Heart right ventricle (tissue), 16 donors: ENCODE measurements around the gene PRKAG1. TPM values are rescaled to one million over a fixed set of nuclear protein-coding genes. Genes with fewer than 3 reads are reported as not detected.

Experiments
- ATAC-seq, 8 donors: fragments of 200-7000 bp; cut with Tn5 transposase; one replicate each; pipeline ENCODE4 v1.9.1; 2020; ENCODE audit warnings: mild to moderate bottlenecking in 8 of 8, moderate library complexity in 8 of 8, moderate number of reproducible peaks in 1 of 8
- DNase-seq, 2 donors: peaks; one replicate each; pipeline ENCODE4 v3.0.0-alpha.2; 2020
- H3K27ac ChIP-seq, 10 donors: fragments of 200-600 bp; sonication (generic) in 2 of 10; one replicate each; pipeline versions ENCODE4 v1.5.0 to v1.8.0; 2020 to 2022; ENCODE audit warnings: mild to moderate bottlenecking in 3 of 10
- H3K27me3 ChIP-seq, 7 donors: fragments of 200-600 bp; one replicate each; pipeline ENCODE4 v1.8.0; 2021 to 2022; ENCODE audit warnings: mild to moderate bottlenecking in 2 of 7
- H3K36me3 ChIP-seq, 9 donors: fragments of 200-600 bp; sonication (generic) in 1 of 9; one replicate each; pipeline versions ENCODE4 v1.5.0 to v1.8.0; 2020 to 2022; ENCODE audit warnings: mild to moderate bottlenecking in 2 of 9
- H3K4me1 ChIP-seq, 9 donors: fragments of 200-600 bp; sonication (generic) in 1 of 9; one replicate each; pipeline versions ENCODE4 v1.5.0 to v1.8.0; 2020 to 2022; ENCODE audit warnings: mild to moderate bottlenecking in 4 of 9
- H3K4me3 ChIP-seq, 10 donors: fragments of 200-600 bp; sonication (generic) in 2 of 10; one replicate each; pipeline versions ENCODE4 v1.5.0 to v1.8.0; 2020 to 2022; ENCODE audit warnings: mild to moderate bottlenecking in 7 of 10, moderate library complexity in 2 of 10
- H3K9me3 ChIP-seq, 11 donors: fragments of 200-600 bp in 10 of 11; sonication (generic) in 2 of 11; one replicate each; pipeline versions ENCODE4 v1.5.0 to v1.8.0; 2013 to 2022; ENCODE audit warnings: mild to moderate bottlenecking in 2 of 11, control low read depth in 1 of 11, moderate library complexity in 1 of 11
- CTCF ChIP-seq, 9 donors: fragments of 200-600 bp; sonication (generic) in 2 of 9; IDR thresholded peaks; one replicate each; pipeline versions ENCODE4 v1.5.0 to v1.8.0; 2021 to 2022; ENCODE audit warnings: antibody characterized with exemption in 9 of 9, mild to moderate bottlenecking in 5 of 9, moderate library complexity in 1 of 9
- WGBS, 2 donors: extraction: QIAGEN DNeasy Blood & Tissue Kit; methylation state at CpG; one replicate each; pipeline ENCODE4 v1.1.7; 2013; ENCODE audit warnings: inconsistent platforms in 1 of 2; 5-methylcytosine and 5-hydroxymethylcytosine counted together
- intact Hi-C, 10 donors: fragments of 100-400 bp; cut with DNase I; formaldehyde crosslinking; loops; one replicate each; pipeline versions ENCODE4 v1.11.1 to v1.14.2; 2022
- polyA plus RNA-seq, 2 donors: library from polyadenylated mRNA; stranded (reverse); fragments of 200-250 nt; gene quantifications; one replicate each; pipeline ENCODE4 v1.2.3, GENCODE V29; 2013
- total RNA-seq, 10 donors: library from RNA; stranded (reverse); fragmentation: NEBNext Ultra II Directional in 3 of 10; extraction: Animal tissue kit (Norgen Biotek cat#: 25700) in 3 of 10; gene quantifications; one replicate each; pipeline versions ENCODE4 v1.2.1 to v1.2.4, GENCODE V29; 2021 to 2023
- donor health status: Arrhythmogenic right ventricular cardiomyopathy.
- donor health status: ischemic (EF 13 %, LVEDD 7.1; RV severe dilation, severe dysfunction).
- donor health status: healthy with polysubstance abuse.
- donor health status: DM: no; HTN: yes; CAD: no.
- donor health status: DM: no; HTN: no; CAD: no.
- donor health status: ischemic (EF 25% LVEDD 6.9; RV normal size, moderate dysfunction).
- donor health status: ischemic (EF 25% LVEDD 5.7; RV mildly dilated, moderate dysfunction).
- donor health status: healthy.
- donor health status: DM: yes; HTN: yes; CAD: no.
- donor health status: Ischemic cardiomyopathy.
- donor health status: ischemic (EF 35%, LVEDD 5.7; RV mildly dilated, moderate dysfunction).
- donor health status: nonischemic (EF 11% LVEDD 7.7; RV severe dilation, severe dysfunction).
- donor health status: DM: yes; HTN: yes; CAD: no.
- donor health status: PGD.
- donor health status: ischemic (EF 29% LVEDD 5.4; RV normal size, mild dysfunction).
- donor health status: nonischemic (EF 23%, LVEDD 6.1; RV moderate dilation, normal function).

Gene PRKAG1
- total and polyA plus RNA-seq, 12 donors = 71.0 to 110 (median 95.6) TPM

GRCh38 chr12:49032276-49032675, 13.7 kb upstream of the PRKAG1 start:
- no peak for ATAC-seq
- intact Hi-C loops = no loop called here

GRCh38 chr12:49031573-49032161, 13.1 kb upstream of the PRKAG1 start:
- peak overlapping the region in 1 of 10 donors; percentile 4 for H3K27ac ChIP-seq
- TF ChIP-seq CTCF (IDR thresholded peaks at IDR 0.05) = no peak
- no peak overlapping the region for H3K4me3 ChIP-seq
- H3K4me1 ChIP-seq = peaks cover 0 to 15% (median 0%) of the 10 kb centered on the region in 9 donors
- peaks cover 0 to 100% (median 78%) of the 10 kb centered on the region in 9 donors for H3K36me3 ChIP-seq
- intact Hi-C loops = no loop called here
- DNase-seq (peak in 1 of 2 donors; percentile 8), ATAC-seq (peak in 3 of 8 donors; percentile 2 to 13 (median 7))
- H3K9me3 ChIP-seq = no peaks in the 10 kb centered on the region
- 85 to 88% methylated on average over 8 of the region's 8 CpGs for WGBS, 2 donors
- no peaks in the 10 kb centered on the region for H3K27me3 ChIP-seq

More at GRCh38 chr12:49032276-49032675, 13.7 kb upstream of the PRKAG1 start:
- no peak overlapping the region for H3K27ac ChIP-seq
- peak in 1 of 2 donors; percentile 3 for DNase-seq
- no peaks in the 10 kb centered on the region for H3K27me3 ChIP-seq
- H3K36me3 ChIP-seq = peaks cover 0 to 100% (median 78%) of the 10 kb centered on the region in 9 donors
- peaks cover 0 to 15% (median 3%) of the 10 kb centered on the region in 9 donors for H3K4me1 ChIP-seq
- no peaks in the 10 kb centered on the region for H3K9me3 ChIP-seq
- WGBS, 2 donors = 79 to 88% methylated on average over 4 of the region's 4 CpGs
- no peak for TF ChIP-seq CTCF (IDR thresholded peaks at IDR 0.05)
- no peak overlapping the region for H3K4me3 ChIP-seq

- H3K9me3 ChIP-seq = no peaks in the 10 kb centered on the region
- H3K4me1 ChIP-seq = peaks cover 0 to 15% (median 0%) of the 10 kb centered on the region in 9 donors
- no peak overlapping the region for H3K27ac ChIP-seq
- WGBS, 2 donors = 95 to 96% methylated on average over 19 of the region's 19 CpGs
- TF ChIP-seq CTCF (IDR thresholded peaks at IDR 0.05) = no peak
- H3K27me3 ChIP-seq = no peaks in the 10 kb centered on the region
- no peak overlapping the region for H3K4me3 ChIP-seq
- peak in 1 of 8 donors; percentile 2 for ATAC-seq
- DNase-seq = no peak
- intact Hi-C loops = no loop called here
- peaks cover 0 to 100% (median 82%) of the 10 kb centered on the region in 9 donors for H3K36me3 ChIP-seq
These were observed 12.4 kb upstream of the PRKAG1 start for GRCh38 chr12:49030714-49031572.

- Histone ChIP-seq H3K4me3 (no peak overlapping the region), H3K4me1 (peaks cover 0 to 15% (median 0%) of the 10 kb centered on the region in 9 donors), H3K27ac (no peak overlapping the region), H3K27me3 (no peaks in the 10 kb centered on the region), H3K36me3 (peaks cover 0 to 100% (median 83%) of the 10 kb centered on the region in 9 donors), H3K9me3 (no peaks in the 10 kb centered on the region)
- TF ChIP-seq CTCF (IDR thresholded peaks at IDR 0.05) = no peak
- DNase-seq (no peak), ATAC-seq (no peak)
- 90 to 93% methylated on average over 8 of the region's 8 CpGs for WGBS, 2 donors
- intact Hi-C loops = no loop called here
These were observed 11.5 kb upstream of the PRKAG1 start for GRCh38 chr12:49030119-49030518.
